Subcutaneous abdominal adipose tissue (tissue), 5 donors: Measurements from ENCODE around the gene PPP1R2B.

Experiments
- H3K27ac ChIP-seq: one replicate; pipeline ENCODE4 v1.7.0; 2013; ENCODE audit warnings: low read depth, mild to moderate bottlenecking, inconsistent platforms, low read length, moderate library complexity
- H3K27me3 ChIP-seq, 5 donors: one replicate each; pipeline ENCODE4 v1.7.0; 2013; ENCODE audit warnings: low read length in 5 of 5, inconsistent platforms in 1 of 5; ENCODE audit not compliant: control insufficient read depth in 5 of 5, insufficient read depth in 4 of 5
- H3K36me3 ChIP-seq, 5 donors: one replicate each; pipeline ENCODE4 v1.7.0; 2013; ENCODE audit warnings: low read length in 5 of 5; ENCODE audit not compliant: control insufficient read depth in 5 of 5, insufficient read depth in 5 of 5
- H3K4me1 ChIP-seq, 5 donors: one replicate each; pipeline ENCODE4 v1.7.0; 2013; ENCODE audit warnings: low read length in 5 of 5, mild to moderate bottlenecking in 3 of 5, moderate library complexity in 1 of 5; ENCODE audit not compliant: control insufficient read depth in 5 of 5, insufficient read depth in 5 of 5
- H3K4me3 ChIP-seq, 5 donors: one replicate each; pipeline ENCODE4 v1.7.0; 2013; ENCODE audit warnings: low read length in 5 of 5, low read depth in 1 of 5
- H3K9ac ChIP-seq, 5 donors: one replicate each; pipeline ENCODE4 v1.7.0; 2013; ENCODE audit warnings: low read length in 5 of 5, mild to moderate bottlenecking in 4 of 5, moderate library complexity in 3 of 5
- H3K9me3 ChIP-seq, 5 donors: one replicate each; pipeline ENCODE4 v1.7.0; 2013; ENCODE audit warnings: low read length in 5 of 5; ENCODE audit not compliant: control insufficient read depth in 5 of 5
- donor health status: healthy.
- donor health status: healthy.
- donor health status: healthy.
- donor health status: healthy.
- donor health status: healthy.

PPP1R2B gene

GRCh38 chr5:156865427-156865826 lies 15.3 kb downstream of the PPP1R2B start:
- Histone ChIP-seq H3K27me3 (no peaks in the 10 kb centered on the region), H3K36me3 (no peaks in the 10 kb centered on the region), H3K9me3 (peaks cover 0 to 5% (median 0%) of the 10 kb centered on the region in 5 donors), H3K9ac (no peak overlapping the region), H3K27ac (no peak overlapping the region), H3K4me3 (no peak overlapping the region), H3K4me1 (no peaks in the 10 kb centered on the region)

- Histone ChIP-seq H3K4me1 (no peaks in the 10 kb centered on the region), H3K27ac (no peak overlapping the region), H3K9ac (no peak overlapping the region), H3K4me3 (no peak overlapping the region), H3K9me3 (peaks cover 2 to 15% (median 8%) of the 10 kb centered on the region in 5 donors), H3K36me3 (no peaks in the 10 kb centered on the region), H3K27me3 (no peaks in the 10 kb centered on the region)
Observed at GRCh38 chr5:156870498-156870839, 20.4 kb downstream of the PPP1R2B start.

GRCh38 chr5:156871212-156871611 lies 21.1 kb downstream of the PPP1R2B start:
- H3K4me1 ChIP-seq = no peaks in the 10 kb centered on the region
- peaks cover 2 to 15% (median 8%) of the 10 kb centered on the region in 5 donors for H3K9me3 ChIP-seq
- no peak overlapping the region for H3K27ac ChIP-seq

GRCh38 chr5:156879665-156880285 lies 29.7 kb downstream of the PPP1R2B start:
- no peaks in the 10 kb centered on the region for H3K4me1 ChIP-seq
- H3K4me3 ChIP-seq = no peak overlapping the region
- H3K27me3 ChIP-seq = no peaks in the 10 kb centered on the region
- H3K27ac ChIP-seq = no peak overlapping the region
- no peak overlapping the region for H3K9ac ChIP-seq
- H3K9me3 ChIP-seq = no peaks in the 10 kb centered on the region
- H3K36me3 ChIP-seq = no peaks in the 10 kb centered on the region

More at GRCh38 chr5:156871212-156871611, 21.1 kb downstream of the PPP1R2B start:
- Histone ChIP-seq H3K4me3 (no peak overlapping the region), H3K9ac (no peak overlapping the region), H3K36me3 (no peaks in the 10 kb centered on the region), H3K27me3 (no peaks in the 10 kb centered on the region)

- Histone ChIP-seq H3K27ac (no peak overlapping the region), H3K9me3 (no peaks in the 10 kb centered on the region), H3K9ac (no peak overlapping the region), H3K4me3 (no peak overlapping the region), H3K4me1 (no peaks in the 10 kb centered on the region), H3K36me3 (no peaks in the 10 kb centered on the region), H3K27me3 (no peaks in the 10 kb centered on the region)
Observed at GRCh38 chr5:156883316-156883875, 33.3 kb downstream of the PPP1R2B start.

GRCh38 chr5:156888520-156888919 lies 38.4 kb downstream of the PPP1R2B start:
- Histone ChIP-seq H3K27ac (no peak overlapping the region), H3K4me3 (no peak overlapping the region), H3K9ac (no peak overlapping the region), H3K36me3 (no peaks in the 10 kb centered on the region), H3K27me3 (no peaks in the 10 kb centered on the region), H3K9me3 (no peaks in the 10 kb centered on the region), H3K4me1 (no peaks in the 10 kb centered on the region)

GRCh38 chr5:156892223-156892622 lies 42.1 kb downstream of the PPP1R2B start:
- Histone ChIP-seq H3K4me3 (no peak overlapping the region), H3K4me1 (no peaks in the 10 kb centered on the region), H3K27me3 (no peaks in the 10 kb centered on the region), H3K9me3 (no peaks in the 10 kb centered on the region), H3K36me3 (no peaks in the 10 kb centered on the region), H3K27ac (no peak overlapping the region), H3K9ac (no peak overlapping the region)

- no peaks in the 10 kb centered on the region for H3K4me1 ChIP-seq
- H3K9ac ChIP-seq = no peak overlapping the region
- H3K4me3 ChIP-seq = no peak overlapping the region
- no peaks in the 10 kb centered on the region for H3K27me3 ChIP-seq
- H3K36me3 ChIP-seq = no peaks in the 10 kb centered on the region
- no peaks in the 10 kb centered on the region for H3K9me3 ChIP-seq
- no peak overlapping the region for H3K27ac ChIP-seq
Observed at GRCh38 chr5:156892864-156893263, 42.8 kb downstream of the PPP1R2B start.

GRCh38 chr5:156893517-156893916 lies 43.4 kb downstream of the PPP1R2B start:
- Histone ChIP-seq H3K9me3 (no peaks in the 10 kb centered on the region), H3K27ac (no peak overlapping the region), H3K9ac (no peak overlapping the region), H3K4me1 (no peaks in the 10 kb centered on the region), H3K36me3 (no peaks in the 10 kb centered on the region), H3K27me3 (no peaks in the 10 kb centered on the region), H3K4me3 (no peak overlapping the region)

GRCh38 chr5:156896546-156896945 lies 46.5 kb downstream of the PPP1R2B start:
- no peaks in the 10 kb centered on the region for H3K27me3 ChIP-seq
- H3K36me3 ChIP-seq = no peaks in the 10 kb centered on the region
- H3K4me3 ChIP-seq = no peak overlapping the region
- no peaks in the 10 kb centered on the region for H3K4me1 ChIP-seq
- H3K9ac ChIP-seq = no peak overlapping the region
- H3K9me3 ChIP-seq = no peaks in the 10 kb centered on the region
- H3K27ac ChIP-seq = no peak overlapping the region
